ENCODE measurements around the gene SPR.
A peak's percentile ranks its signal among the peaks of the same experiment; 100 is the strongest.
"Not testable (repeated sequence)": the region's sequence is repeated elsewhere in the genome, so short reads cannot be mapped to it uniquely, and the experiment has no call there.

Gene SPR

DNA sequence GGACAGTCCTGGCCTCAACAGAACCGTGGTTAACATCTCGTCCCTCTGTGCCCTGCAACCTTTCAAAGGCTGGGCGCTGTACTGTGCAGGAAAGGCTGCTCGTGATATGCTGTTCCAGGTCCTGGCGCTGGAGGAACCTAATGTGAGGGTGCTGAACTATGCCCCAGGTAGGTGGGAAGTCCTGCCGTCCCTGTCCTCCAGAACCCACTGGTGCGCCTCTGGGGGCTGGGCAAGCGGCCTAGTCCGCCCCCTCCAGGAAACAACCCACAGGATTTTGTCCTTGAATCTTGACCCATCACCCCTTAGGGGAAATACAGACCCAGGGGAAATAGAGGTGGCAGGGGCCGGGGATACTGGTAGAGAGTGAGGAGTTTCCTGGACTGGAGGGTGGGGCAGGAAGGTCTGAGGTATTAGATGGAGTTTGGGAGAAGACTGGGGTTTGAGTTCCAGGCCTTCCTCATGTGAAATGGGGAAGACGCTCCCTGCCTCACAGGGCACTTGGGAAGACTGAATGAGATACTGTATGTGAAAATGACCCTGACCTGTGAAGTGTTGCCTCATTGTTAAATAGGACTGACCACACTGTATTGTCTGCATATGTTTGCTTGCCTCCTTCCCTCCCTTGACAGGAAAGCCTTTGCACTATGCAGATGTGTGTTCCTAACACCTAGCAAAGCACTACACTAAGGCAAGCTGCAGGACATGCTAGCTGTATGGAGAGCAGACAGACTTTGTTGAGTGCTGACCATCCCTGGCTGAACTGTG, 1.4 kb downstream of the SPR start:
- FAIRE-seq (no peak), DNase-seq (ENCODE audit: low spot score) (no peak)

- no peak for DNase-seq (ENCODE audit: low spot score)
- no peak for FAIRE-seq
Measured at GRCh38 chr2:72889991-72890390, 2.8 kb downstream of the SPR start.

DNA sequence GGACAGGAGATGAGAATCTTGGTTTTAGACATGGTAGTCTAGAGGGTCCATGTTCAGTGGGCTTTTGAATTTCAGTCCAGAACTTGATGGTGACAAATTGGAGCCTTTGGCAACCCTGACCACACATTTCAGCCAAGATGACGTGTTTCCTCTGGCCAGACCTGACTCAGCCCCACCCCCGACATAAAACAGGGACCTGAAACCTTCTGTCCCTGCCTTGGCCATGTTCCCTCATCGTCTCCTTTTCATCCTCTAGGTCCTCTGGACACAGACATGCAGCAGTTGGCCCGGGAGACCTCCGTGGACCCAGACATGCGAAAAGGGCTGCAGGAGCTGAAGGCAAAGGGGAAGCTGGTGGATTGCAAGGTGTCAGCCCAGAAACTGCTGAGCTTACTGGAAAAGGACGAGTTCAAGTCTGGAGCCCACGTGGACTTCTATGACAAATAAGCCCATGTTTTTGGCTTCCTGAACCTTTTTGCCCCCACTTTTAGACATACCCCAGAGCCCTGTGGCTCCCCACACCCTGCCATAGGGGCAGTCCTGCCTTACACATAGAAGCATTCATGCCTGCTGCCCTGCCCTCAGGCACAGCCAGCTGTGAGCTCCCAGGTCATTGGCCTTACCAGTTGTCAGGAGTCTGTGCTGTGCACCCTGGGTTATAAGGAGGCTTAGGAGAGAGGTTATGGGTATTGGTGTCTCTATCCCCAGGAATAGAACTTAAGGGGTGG, 4.0 kb downstream of the SPR start:
- DNase-seq (ENCODE audit: low spot score) (no peak), FAIRE-seq (no peak)

DNA sequence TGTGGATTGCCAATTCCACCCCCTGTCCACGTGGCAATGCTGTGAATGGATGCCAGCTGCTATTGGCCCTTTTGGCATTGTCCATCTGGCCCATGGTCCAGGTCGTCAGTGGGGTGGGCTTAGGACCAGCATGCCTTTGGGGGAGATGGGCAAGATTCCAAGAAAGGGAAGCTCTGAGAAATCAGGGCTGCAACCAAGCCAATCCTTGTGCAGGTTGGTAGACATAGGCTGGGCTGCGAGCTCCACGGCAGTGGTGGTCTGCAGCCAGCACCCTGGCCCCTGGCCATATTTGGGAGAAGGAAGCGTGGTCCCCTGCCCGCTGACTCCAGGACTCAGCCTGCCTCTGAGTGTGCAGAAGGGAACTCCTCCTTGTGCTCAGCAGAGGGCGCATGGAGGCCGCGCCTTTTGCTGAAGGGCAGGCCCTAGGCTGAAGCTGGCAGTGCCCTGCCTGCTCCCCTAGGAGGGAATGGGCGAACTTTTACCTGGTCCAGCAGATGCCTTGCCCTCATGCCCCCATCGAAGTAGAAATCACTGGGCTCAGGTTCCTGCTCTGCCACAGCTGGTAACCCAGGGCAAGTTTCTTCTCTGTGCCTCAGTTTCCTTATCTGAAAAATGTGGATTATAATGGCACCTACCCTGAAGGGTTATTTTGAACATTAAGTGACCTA, 5.4 kb downstream of the SPR start:
- FAIRE-seq: no peak

DNA sequence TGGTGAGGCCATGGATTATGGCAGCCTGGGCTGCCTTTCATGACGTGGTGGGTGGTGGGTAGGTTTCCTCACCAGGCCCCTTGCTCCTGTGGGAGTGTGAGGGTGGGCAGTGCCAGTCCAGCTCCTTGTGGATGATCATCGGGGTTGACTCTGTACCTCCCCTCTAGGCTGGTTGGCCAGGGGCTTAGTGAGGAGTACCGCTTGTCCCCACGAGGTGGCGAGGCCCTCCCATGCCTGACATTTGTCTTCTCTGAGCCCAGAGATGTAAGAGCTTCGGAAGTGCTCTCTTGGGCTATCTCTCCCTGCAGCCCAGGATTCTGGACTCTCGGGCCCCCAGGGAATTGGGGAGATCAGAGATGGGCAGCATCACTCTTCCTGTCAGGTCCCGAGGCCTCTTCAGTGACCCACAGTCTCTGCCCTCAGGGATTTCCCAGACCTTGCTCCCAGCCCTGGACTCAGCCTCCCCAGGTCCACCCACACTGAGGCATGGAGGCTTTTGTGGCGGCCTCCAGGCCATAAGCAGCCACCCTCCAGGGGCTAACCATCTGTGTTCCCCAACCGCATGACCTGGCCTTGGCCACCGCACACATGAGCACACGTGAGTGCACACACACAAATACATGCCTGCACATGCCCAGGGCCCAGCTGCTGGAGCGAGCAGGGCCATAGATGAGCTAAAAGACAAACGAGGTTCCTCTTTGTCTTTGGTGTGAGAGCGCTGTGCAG, 6.5 kb downstream of the SPR start:
- no peak for FAIRE-seq
- DNase-seq (ENCODE audit: low spot score): peak; percentile 12

More for the DNA sequence above, 5.4 kb downstream of the SPR start:
- DNase-seq (ENCODE audit: low spot score): peak; percentile 45

- FAIRE-seq: no peak
- no peak for DNase-seq (ENCODE audit: low spot score)
Measured at GRCh38 chr2:72894514-72894913, 7.3 kb downstream of the SPR start.

GRCh38 chr2:72895154-72895553, 7.9 kb downstream of the SPR start:
- FAIRE-seq (no peak), DNase-seq (ENCODE audit: low spot score) (no peak)

DNA sequence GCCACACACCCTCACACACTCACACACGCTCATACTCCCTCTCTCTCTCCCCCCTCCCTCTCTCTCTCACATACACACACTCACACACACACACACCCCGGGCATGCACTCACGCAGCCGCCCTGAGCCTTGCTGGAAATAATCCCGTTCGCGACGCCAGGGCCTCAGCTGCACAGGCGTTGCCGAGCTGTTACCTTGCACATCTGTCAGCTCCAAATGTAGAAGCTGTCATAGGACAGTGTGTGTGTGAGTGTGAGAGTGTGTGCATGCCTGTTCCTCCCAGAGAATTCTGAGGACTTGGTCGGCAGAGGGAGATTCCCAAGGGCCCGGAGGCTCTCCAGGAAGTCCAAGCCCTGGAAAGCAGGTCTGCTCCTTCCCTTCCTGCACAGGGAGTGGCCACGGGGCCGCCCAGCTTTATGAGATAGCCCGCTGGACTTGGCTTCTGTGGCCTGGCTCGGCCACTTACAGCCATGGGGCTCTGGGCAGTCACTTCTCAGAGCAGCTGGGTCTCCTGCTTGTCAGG, 8.6 kb downstream of the SPR start:
- DNase-seq (ENCODE audit: low spot score): no peak
- no peak for FAIRE-seq

- DNase-seq (ENCODE audit: low spot score): no peak
- no peak for FAIRE-seq
Measured at GRCh38 chr2:72896446-72896845, 9.2 kb downstream of the SPR start.

GRCh38 chr2:72897785-72898584, 10.8 kb downstream of the SPR start:
- no peak for DNase-seq (ENCODE audit: low spot score)
- no peak for FAIRE-seq

GRCh38 chr2:72898585-72898906, 11.3 kb downstream of the SPR start:
- DNase-seq (ENCODE audit: low spot score) (no peak), FAIRE-seq (no peak)

DNA sequence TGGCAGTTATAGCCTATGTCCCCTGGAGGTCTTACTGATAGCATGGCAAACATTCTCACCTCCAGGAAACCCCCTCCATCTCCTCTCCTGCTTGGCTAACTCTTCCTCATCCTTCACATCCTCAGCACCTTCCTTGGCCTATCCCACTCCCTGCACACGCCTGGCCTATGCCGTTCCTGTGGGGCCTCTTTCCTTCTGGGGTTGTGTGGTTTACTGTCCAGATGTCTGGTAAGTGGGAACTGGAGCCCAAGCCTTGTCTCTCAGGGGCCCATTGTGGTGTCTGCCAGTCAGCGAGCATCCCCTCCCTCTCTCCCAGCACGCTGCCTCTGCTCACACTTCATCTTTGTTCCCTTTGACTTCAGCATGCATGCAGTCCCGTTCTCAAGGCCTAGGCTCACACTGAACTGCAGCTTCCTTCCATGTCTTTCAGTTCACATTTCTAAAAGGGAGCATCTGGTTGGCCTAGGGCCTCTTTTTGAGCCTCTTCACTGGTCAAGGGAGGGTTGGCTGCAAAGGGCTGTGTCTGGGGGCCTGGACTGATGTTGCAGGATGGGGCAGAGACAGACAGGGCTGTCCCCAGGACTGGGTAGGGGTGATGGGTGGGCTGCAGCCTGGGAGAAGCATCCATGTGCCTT, 13.1 kb downstream of the SPR start:
- FAIRE-seq: no peak
- DNase-seq (ENCODE audit: low spot score): no peak

- no peak for FAIRE-seq
- no peak for DNase-seq (ENCODE audit: low spot score)
Measured at GRCh38 chr2:72901426-72901825, 14.2 kb downstream of the SPR start.

DNA sequence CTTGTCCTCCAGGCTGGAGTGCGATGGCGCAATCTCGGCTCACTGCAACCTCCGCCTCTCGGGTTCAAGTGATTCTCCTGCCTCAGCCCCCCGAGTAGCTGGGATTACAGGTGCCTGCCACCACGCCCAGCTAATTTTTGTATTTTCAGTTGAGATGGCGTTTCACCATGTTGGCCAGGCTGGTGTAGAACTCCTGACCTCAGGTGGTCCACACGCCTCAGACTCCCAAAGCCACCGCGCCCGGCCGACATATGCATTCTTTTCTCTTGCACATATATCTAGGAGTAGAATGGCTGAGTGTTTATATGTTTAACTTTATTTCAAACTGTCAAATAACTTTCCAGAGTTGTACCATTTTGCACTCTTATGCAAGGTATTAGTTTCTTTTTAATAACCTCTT, 20.2 kb downstream of the SPR start:
- FAIRE-seq; DNase-seq (ENCODE audit: low spot score): not testable (repeated sequence)

GRCh38 chr2:72908741-72909140, 21.5 kb downstream of the SPR start:
- FAIRE-seq (no peak), DNase-seq (ENCODE audit: low spot score) (no peak)

GRCh38 chr2:72911256-72911655, 24.0 kb downstream of the SPR start:
- peak; percentile 15 for DNase-seq (ENCODE audit: low spot score)
- no peak for FAIRE-seq

- DNase-seq (ENCODE audit: low spot score) (no peak), FAIRE-seq (no peak)
Measured at GRCh38 chr2:72913486-72914205, 26.4 kb downstream of the SPR start.

DNA sequence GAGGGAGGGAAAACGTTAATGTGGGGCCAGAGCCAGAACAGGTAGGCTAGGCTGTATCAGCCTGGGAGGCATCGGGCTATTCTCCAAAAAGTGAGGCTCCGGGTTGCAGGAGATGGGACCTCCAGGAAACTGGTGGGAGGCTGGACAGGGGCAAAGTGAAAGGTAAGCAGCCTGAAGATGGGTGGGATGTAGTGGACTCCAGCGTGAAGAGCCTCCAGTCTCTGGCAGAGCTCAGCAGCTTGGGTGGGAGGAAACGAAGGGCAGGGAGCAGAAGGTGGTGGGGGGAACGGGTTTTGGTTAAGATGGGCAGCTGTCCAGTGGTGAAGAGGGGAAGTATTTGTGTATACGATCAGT, 27.0 kb downstream of the SPR start:
- DNase-seq (ENCODE audit: low spot score): no peak
- FAIRE-seq: no peak

GRCh38 chr2:72914589-72915319, 27.5 kb downstream of the SPR start:
- FAIRE-seq: no peak

More at GRCh38 chr2:72914589-72915319, 27.5 kb downstream of the SPR start:
- DNase-seq (ENCODE audit: low spot score): no peak
